Pancreas (tissue), 10 donors: ENCODE results near the gene PTGFRN. TPM values are rescaled to one million over a fixed set of nuclear protein-coding genes. Genes with fewer than 3 reads are reported as not detected.
"Not testable (repeated sequence)": the region's sequence is repeated elsewhere in the genome, so short reads cannot be mapped to it uniquely, and the experiment has no call there.

Source experiments
- ATAC-seq, 4 donors: fragments of 200-7000 bp; cut with Tn5 transposase; one replicate each; pipeline versions ENCODE4 v1.8.0 to v1.9.1; 2020; ENCODE audit warnings: mild to moderate bottlenecking in 4 of 4, moderate library complexity in 4 of 4
- DNase-seq, 6 donors: peaks; one replicate each; pipeline ENCODE4 v3.0.0-alpha.2; 2020
- FAIRE-seq: peaks from 2 replicates; lab custom pipeline; 2012; peaks lifted over from hg19 to GRCh38; lab: Jason Lieb, UNC
- H3K27ac ChIP-seq, 4 donors: fragments of 200-600 bp; sonication (generic); 1 replicate in 3 of 4; 2 replicates in 1 of 4; pipeline versions ENCODE4 v1.5.0 to v1.8.0; 2020
- H3K27me3 ChIP-seq, 4 donors: fragments of 200-600 bp; one replicate each; pipeline ENCODE4 v1.8.0; 2021
- H3K36me3 ChIP-seq, 3 donors: fragments of 200-600 bp; sonication (generic) in 1 of 3; one replicate each; pipeline versions ENCODE4 v1.5.0 to v1.8.0; 2020 to 2021
- H3K4me1 ChIP-seq, 3 donors: fragments of 200-600 bp; one replicate each; pipeline ENCODE4 v1.8.0; 2021
- H3K4me3 ChIP-seq, 4 donors: fragments of 200-600 bp; sonication (generic) in 2 of 4; one replicate each; pipeline versions ENCODE4 v1.5.0 to v1.8.0; 2020 to 2021
- H3K9me3 ChIP-seq, 4 donors: fragments of 200-600 bp; one replicate each; pipeline ENCODE4 v1.8.0; 2021
- CTCF ChIP-seq, 4 donors: fragments of 200-600 bp; sonication (generic) in 3 of 4; IDR thresholded peaks; one replicate each; pipeline versions ENCODE4 v1.5.0 to v1.8.0; 2021; ENCODE audit warnings: antibody characterized with exemption in 4 of 4
- WGBS, 2 donors: extraction: QIAGEN DNeasy Blood & Tissue Kit; methylation state at CpG; one replicate each; pipeline ENCODE4 v1.1.7; 2013; 5-methylcytosine and 5-hydroxymethylcytosine counted together
- intact Hi-C, 3 donors: fragments of 100-400 bp; cut with DNase I; formaldehyde crosslinking; loops; one replicate each; pipeline versions ENCODE4 v1.11.1 to v1.14.2; 2022
- polyA plus RNA-seq, 2 donors: library from polyadenylated mRNA; stranded (reverse); fragments of 200-250 nt; gene quantifications; one replicate each; pipeline ENCODE4 v1.2.3, GENCODE V29; 2013
- total RNA-seq, 6 donors: library from RNA; stranded (reverse); fragmentation: NEBNext Ultra II Directional in 4 of 6; extraction: Animal tissue kit (Norgen Biotek cat#: 25700) in 4 of 6; gene quantifications; one replicate each; pipeline versions ENCODE4 v1.2.1 to v1.2.4, GENCODE V29; 2021 to 2023
- donor health status: healthy with polysubstance abuse.
- donor health status: DM: no; HTN: no; CAD: no; lungs with moderate emphysema.
- donor health status: DM: no; HTN: no; CAD: no.
- donor health status: control.
- donor health status: control.
- donor health status: Bipolar disorder and iron deficiency.
- donor health status: DM: yes; HTN: yes; CAD: no.
- donor health status: DM: no; HTN: no; CAD: no.
- donor health status: DM: no; HTN: no; CAD: no.
- donor health status: DM: yes; HTN: yes; CAD: no.

The PTGFRN gene
- total and polyA plus RNA-seq, 8 donors = 9.9 to 62.0 (median 21.3) TPM

DNA sequence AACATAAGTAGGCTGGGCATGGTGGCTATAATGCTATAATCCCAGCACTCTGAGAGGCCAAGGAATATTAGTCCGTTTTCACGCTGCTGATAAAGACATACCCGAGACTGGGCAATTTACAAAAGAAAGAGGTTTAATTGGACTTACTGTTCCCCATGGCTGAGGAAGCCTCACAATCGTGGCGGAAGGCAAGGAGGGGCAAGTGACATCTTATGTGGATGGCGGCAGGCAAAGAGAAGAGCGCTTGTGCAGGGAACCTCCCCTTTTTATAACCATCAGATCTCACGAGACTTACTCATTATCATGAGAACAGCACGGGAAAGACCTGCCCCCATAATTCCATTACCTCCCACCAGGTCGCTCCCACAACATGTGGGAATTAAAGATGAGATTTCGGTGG lies 28.5 kb downstream of the PTGFRN start:
- H3K27me3 ChIP-seq = no peaks in the 10 kb centered on the region
- intact Hi-C loops = no loop called here
- DNase-seq (no peak), FAIRE-seq (no peak), ATAC-seq (no peak)
- H3K9me3 ChIP-seq = no peaks in the 10 kb centered on the region
- 92 to 96% methylated on average over 11 of the region's 11 CpGs for WGBS, 2 donors
- H3K4me3 ChIP-seq = no peak overlapping the region
- peaks cover 0 to 4% (median 0%) of the 10 kb centered on the region in 3 donors for H3K4me1 ChIP-seq
- TF ChIP-seq CTCF (IDR thresholded peaks at IDR 0.05) = no peak
- peaks cover 0 to 7% (median 0%) of the 10 kb centered on the region in 3 donors for H3K36me3 ChIP-seq
- no peak overlapping the region for H3K27ac ChIP-seq

GRCh38 chr1:116939780-116940543 lies 30.2 kb downstream of the PTGFRN start:
- WGBS, 2 donors = 56 to 73% methylated on average over 6 of the region's 6 CpGs
- H3K4me3 ChIP-seq, H3K27me3 ChIP-seq, H3K9me3 ChIP-seq, FAIRE-seq, H3K4me1 ChIP-seq, DNase-seq, intact Hi-C loops, H3K27ac ChIP-seq, ATAC-seq: not testable (repeated sequence)
- H3K36me3 ChIP-seq = peaks cover 0 to 14% (median 0%) of the 10 kb centered on the region in 3 donors

GRCh38 chr1:116940814-116941599 lies 31.3 kb downstream of the PTGFRN start:
- TF ChIP-seq CTCF (IDR thresholded peaks at IDR 0.05) = no peak
- H3K9me3 ChIP-seq = no peaks in the 10 kb centered on the region
- ATAC-seq = peak in 1 of 4 donors; percentile 25
- no peak overlapping the region for H3K27ac ChIP-seq
- H3K36me3 ChIP-seq = peaks cover 0 to 22% (median 0%) of the 10 kb centered on the region in 3 donors
- H3K27me3 ChIP-seq = no peaks in the 10 kb centered on the region
- WGBS, 2 donors = 82 to 88% methylated on average over 2 of the region's 2 CpGs
- H3K4me1 ChIP-seq = no peaks in the 10 kb centered on the region
- intact Hi-C loops = no loop called here
- no peak for DNase-seq
- FAIRE-seq = no peak
- H3K4me3 ChIP-seq = no peak overlapping the region

- TF ChIP-seq CTCF (IDR thresholded peaks at IDR 0.05) = no peak
- H3K27ac ChIP-seq = no peak overlapping the region
- no peak overlapping the region for H3K4me3 ChIP-seq
- no peaks in the 10 kb centered on the region for H3K27me3 ChIP-seq
- WGBS, 2 donors = 85 to 87% methylated on average over 13 of the region's 13 CpGs
- FAIRE-seq = no peak
- intact Hi-C loops = no loop called here
- peaks cover 0 to 22% (median 0%) of the 10 kb centered on the region in 3 donors for H3K36me3 ChIP-seq
- no peak for DNase-seq
- no peak for ATAC-seq
- H3K9me3 ChIP-seq = no peaks in the 10 kb centered on the region
- no peaks in the 10 kb centered on the region for H3K4me1 ChIP-seq
Measured at GRCh38 chr1:116941670-116942069, 32.0 kb downstream of the PTGFRN start.

- TF ChIP-seq CTCF (IDR thresholded peaks at IDR 0.05) = no peak
- DNase-seq = no peak
- no peak for FAIRE-seq
- ATAC-seq = no peak
- H3K4me3 ChIP-seq = no peak overlapping the region
- intact Hi-C loops = no loop called here
- H3K27ac ChIP-seq = no peak overlapping the region
- no peaks in the 10 kb centered on the region for H3K27me3 ChIP-seq
- 93 to 98% methylated on average over 1 of the region's 1 CpG for WGBS, 2 donors
- H3K9me3 ChIP-seq = no peaks in the 10 kb centered on the region
- peaks cover 0 to 22% (median 0%) of the 10 kb centered on the region in 3 donors for H3K36me3 ChIP-seq
- no peaks in the 10 kb centered on the region for H3K4me1 ChIP-seq
Measured at GRCh38 chr1:116942344-116942743, 32.6 kb downstream of the PTGFRN start.
